Stimulated activated CD4-positive, alpha-beta T cell treated with anti-CD3 and anti-CD28 coated beads, Interleukin-1b, Interleukin-23, amount 100 ng/mL, for 48 hours (primary cell): ENCODE data around the gene AP4E1.
"Not testable (repeated sequence)": the region's sequence is repeated elsewhere in the genome, so short reads cannot be mapped to it uniquely, and the experiment has no call there.

Experiments
- DNase-seq: peaks from one replicate; pipeline ENCODE4 v3.0.0-alpha.2; 2020

AP4E1 gene

DNA sequence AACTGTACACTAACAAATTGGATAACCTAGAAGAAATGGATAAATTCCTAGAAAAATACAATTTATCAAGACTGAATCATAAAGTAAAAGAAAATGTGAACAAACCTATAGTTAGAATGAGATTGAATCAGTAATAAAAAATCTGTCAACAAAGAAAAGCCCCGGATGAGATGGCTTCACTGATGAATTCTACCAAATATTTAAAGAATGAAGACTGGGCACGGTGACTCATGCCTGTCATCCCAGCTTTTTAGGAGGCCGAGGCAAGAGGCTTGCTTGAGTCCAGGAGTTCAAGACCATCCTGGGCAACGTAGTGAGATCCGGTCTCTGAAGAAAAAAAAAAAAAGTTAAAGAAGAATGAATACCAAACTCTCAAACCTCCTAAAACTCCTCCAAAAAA, 17.7 kb upstream of the AP4E1 start:
- DNase-seq: no peak

DNA sequence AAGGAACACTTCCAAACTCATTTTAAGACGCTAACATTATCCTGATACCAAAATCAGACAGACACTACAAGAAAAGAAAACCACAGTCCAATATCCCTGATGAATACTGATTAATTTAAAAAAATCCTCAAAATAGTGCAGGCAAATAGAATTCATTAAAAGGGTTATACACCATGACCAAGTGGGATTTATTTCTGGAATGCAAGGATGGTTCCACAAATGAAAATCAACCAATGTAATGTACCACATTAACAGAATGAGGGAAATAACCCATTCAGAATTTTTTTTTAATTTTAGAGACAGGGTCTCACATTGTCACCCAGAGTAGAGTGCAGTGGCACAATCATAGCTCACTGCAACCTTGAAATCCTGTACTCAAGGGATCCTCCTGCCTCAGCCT, 17.3 kb upstream of the AP4E1 start:
- DNase-seq: no peak

DNA sequence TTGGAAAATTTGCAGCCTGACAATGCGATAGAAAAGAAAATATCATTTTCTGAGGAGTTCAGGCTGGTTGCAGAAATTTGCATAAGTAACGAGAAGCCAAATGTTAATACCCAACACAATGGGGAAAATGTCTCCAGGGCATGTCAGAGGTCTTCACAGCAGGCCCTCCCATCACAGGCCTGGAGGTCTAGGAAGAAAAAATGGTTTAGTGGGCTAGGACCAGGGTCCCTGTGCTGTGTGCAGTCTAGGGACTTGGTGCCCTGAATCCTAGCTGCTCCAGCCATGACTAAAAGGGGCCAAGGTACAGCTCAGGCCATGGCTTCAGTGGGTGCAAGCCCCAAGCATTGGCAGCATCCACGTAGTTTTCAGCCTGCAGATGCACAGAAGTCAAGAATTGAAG, 14.5 kb upstream of the AP4E1 start:
- no peak for DNase-seq

DNA sequence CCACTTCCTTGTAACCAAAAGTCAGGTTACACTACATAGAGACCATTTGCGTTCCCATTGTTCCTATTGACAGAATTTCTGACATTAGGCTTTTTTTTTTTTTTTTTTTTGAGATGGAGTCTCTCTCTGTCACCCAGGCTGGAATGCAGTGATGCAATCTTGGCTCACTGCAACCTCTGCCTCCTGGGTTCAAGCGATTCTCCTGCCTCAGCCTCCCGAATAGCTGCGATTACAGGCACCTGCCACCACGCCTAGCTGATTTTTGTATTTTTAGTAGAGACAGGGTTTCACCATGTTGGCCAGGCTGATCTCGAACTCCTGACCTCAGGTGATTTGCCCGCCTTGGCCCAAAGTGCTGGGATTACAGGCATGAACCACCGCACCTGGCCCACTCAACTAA, 7.1 kb upstream of the AP4E1 start:
- DNase-seq: not testable (repeated sequence)

DNA sequence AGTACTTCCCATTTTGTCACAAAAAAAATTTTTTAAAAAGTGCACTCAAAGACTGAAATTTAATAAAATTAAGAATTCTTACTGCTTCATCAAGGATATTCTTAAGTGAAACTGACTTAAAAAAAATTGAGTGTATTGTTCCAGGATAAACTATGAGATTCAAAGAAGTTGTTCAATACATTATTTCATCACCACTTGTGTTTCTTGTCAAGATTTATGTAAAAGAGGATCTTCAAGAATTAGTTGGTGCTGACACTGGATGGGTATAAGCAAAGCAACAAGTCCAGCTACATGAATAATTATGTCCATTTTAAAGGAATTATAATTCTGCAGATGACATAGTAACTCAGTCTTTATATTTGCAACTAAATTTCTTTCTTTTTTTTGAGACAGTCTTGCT, 4.3 kb upstream of the AP4E1 start:
- DNase-seq: no peak

DNA sequence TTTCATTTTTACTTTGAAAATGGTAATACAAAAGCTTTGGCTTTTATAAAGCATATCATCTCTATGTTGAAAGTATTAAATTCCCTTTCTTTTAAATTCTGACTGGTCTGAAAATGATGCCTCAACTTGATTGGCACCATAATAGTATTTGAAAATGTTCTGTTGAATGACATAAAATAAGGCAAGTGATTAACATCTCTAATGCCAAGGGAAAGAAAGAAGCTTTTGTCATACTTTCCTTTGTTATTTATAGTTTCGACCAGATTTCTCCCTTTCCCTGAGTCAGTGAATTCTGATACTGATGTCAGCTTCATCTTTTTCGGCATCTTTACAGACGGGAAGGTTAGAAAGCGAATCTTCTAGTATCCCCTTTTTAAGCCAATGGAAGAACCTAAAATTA, 3.4 kb upstream of the AP4E1 start:
- DNase-seq: no peak

DNA sequence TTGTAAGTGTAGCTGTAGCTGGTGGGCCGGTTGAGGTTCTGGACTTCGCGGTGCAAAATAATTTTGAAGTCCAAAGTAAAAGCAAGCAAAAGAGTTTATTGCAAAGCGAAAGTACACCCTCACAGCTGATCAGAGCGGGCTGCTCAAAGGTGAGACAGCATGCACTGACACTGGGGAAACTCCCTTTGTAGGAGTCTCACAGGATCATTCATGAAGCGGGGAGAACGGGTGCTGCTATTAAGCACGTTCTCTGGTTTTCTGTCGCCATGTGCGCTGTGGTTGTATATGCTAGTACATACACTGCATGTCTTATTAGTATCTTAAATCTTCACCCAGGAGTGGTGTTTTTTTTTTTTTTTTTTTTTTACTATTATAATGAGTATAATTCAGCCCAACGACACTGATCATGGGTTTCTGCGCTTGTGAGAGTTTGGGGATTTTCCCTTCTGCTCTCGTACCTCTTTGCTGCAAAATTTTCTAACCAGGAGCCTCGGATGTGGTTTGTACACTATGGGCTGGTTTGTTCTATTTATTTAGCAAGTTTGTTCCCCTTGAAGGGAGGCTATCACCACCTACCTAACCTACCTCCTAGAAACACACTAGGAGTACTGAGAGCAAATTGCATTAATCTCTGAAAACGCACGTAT, 1.4 kb upstream of the AP4E1 start:
- DNase-seq: peak; percentile 88

DNA sequence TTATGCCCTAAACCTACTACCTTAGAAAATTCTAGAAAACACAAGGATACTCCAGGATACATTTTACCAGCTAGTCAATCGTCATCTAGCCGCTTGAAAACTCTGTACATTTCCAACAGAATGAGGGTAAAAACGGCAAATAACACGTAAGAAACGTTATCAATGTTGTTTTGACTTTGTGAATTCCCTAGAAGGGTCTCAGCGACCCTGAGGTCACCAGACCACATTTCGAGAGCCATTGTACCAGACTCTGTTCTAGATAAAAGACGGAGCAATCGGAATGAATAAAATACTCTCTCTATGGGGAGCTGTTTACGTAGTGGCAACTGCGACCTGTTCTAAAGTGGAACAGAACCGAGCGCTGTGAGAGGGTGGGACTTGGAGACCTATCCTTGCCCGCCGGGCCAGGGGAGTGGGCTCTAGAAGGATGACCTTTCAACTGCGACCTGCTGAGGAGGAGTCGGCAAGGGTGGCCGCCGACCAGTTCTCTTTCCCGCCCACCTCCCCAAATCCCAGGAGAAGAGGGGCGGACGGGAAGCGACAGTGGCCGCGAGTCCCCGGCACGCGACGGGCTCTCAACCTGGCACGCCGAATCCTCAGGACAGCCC, 778 bp upstream of the AP4E1 start:
- DNase-seq: no peak

DNA sequence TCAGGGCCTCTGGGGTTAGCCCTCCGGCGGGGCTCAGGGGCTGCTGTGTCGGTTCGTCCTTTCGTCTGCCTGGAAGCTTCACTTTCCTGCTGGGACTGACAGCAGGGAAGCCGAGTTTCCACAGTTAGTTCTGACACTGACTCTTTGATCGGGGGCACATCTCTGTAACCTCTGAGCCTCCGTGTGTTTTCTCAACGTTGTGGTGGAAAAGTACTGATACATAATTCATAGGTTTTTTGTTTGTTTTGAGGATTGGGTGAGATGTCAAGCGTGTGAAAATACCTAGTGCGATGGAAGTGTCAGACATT, 481 bp downstream of the AP4E1 start:
- no peak for DNase-seq

DNA sequence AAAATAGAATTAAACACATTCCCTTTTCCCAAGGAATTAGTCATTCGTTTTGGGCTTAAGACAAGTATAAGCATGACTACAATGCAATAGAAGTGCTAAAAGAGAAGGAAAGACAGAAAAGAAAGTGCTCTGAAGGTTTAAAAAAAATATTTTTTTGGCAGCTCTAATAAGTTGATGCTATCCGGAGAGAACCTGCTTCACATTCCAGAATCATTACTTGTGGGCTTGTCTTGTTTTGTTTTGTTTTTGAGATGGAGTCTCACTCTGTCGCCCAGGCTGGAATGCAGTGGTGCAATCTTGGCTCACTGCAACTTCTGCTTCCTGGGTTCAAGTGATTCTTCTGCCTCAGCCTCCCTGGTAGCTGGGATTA, 1.9 kb downstream of the AP4E1 start:
- DNase-seq: not testable (repeated sequence)

DNA sequence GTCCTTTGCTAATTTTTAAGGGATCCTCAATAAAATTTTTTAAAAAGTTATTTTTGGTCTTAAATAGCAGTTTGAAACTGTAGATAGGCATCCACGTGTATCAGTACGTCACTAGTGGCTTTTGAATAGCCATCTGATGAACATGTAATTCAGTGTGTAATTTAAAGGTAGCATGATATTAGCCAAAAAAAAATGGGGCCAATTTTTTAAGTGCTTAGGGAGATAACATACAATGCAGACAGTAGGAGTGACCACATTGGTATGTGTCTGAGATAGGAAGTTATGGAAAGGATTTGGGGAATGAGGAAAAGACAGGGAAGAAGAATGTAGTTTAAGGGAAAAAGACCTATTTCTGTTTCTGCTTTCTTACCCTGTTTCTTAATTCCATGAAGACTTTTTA, 2.5 kb downstream of the AP4E1 start:
- no peak for DNase-seq

DNA sequence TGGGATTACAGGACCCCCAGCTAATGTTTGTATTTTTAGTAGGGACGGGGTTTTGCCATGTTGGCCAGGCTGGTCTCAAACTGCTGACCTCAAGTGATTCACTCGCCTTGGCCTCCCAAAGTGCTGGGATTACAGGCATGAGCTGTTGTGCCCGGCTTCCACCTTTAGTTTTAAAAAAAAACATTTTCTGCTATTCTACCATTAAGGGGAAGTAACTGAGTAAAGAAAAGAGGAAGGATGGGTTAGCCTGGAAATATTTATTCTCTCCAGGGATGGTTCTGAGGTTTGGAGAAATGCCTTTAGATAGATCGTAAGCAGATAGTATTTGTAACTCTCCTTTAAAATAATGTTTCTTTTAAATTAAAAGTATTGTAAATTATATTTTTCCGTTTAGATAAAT, 3.1 kb downstream of the AP4E1 start:
- DNase-seq: no peak

DNA sequence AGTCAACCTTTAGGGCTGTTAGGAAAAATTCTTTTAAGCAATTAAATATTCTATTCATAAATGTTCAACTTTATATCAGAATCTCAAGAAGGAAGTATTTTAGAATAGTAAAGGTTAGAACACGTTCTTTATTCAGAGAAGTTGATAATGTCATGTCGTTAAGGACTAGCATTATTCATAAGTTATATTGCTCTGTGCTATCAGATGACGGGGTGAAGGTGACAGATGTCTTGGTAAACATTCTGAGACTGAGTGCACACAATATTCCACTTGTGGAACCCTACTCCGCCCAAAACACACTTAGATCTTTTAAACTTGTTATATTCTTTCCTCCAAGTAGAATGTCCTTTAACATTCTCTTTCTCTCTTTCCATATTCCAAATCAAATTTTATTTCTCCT, 7.9 kb downstream of the AP4E1 start:
- DNase-seq: no peak

DNA sequence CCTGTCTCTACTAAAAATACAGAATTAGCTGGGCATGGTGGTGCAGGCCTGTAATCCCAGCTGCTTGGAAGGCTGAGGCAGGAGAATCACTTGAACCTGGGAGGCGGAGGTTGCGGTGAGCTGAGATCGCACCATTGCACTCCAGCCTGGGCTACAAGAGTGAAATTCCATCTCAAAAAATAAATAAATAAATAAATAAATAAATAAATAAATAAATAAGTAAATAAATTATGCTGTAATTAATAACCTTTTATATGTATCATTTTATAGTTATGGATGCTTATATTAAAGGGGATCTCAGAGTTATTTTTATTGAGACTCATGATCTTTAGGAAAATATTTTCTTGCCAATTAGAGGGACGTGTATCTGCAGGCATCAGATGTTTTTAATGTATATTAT, 10.9 kb downstream of the AP4E1 start:
- not testable (repeated sequence) for DNase-seq

DNA sequence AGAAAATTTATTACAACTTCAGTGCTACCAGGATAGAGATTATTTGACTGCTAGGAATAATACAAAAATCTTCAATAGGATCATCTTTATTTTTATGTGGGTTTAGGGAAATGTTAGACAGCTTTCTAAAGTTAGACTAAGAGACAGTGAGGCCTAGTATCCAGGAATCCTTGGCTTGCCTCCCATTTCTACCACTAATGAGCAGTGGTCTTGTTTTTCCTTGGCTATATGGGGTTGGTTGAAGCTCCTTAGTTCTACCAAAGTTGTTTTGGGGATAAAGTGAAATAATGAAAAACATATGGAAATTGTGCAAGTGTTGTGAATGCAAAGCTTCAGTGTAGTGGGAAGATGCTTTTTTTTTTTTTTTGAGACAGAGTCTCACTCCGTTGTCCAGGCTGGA, 16.8 kb downstream of the AP4E1 start:
- no peak for DNase-seq

DNA sequence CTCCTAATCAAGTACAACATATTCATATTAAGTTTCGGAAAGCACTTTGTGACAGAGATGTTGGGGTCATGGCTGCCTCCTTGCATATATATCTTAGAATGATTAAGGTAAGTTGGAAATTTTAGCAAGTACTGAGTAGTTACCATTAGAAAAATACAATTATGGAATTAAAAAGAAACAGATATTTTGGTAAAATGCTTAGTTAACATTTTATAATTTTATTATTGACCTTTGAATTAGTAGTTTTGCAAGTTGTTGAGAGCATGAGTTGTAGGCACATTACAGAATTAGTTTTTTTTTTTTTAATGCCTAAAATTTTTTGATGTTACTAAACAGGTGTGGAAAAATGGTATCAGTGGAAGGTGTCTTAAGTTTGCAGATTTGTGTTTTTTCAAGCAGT, 20.6 kb downstream of the AP4E1 start:
- DNase-seq: no peak

DNA sequence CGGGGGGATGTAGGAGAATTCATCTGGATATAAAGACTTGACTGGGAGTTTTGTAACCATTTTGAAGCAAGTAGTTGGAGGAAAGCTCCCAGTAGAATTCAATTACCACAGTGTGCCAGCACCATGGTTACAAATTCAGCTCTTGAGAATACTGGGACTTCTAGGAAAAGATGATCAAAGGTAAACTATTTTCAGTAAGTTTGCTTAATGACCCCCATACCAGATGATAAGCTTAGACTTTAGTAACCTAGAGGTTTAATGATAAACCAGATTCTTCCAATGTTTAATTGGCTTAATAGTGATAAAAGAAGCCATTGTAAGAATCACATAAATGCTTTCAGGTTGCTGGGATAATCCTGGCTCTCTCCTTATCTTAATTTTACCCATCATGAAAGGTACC, 22.3 kb downstream of the AP4E1 start:
- DNase-seq: no peak

DNA sequence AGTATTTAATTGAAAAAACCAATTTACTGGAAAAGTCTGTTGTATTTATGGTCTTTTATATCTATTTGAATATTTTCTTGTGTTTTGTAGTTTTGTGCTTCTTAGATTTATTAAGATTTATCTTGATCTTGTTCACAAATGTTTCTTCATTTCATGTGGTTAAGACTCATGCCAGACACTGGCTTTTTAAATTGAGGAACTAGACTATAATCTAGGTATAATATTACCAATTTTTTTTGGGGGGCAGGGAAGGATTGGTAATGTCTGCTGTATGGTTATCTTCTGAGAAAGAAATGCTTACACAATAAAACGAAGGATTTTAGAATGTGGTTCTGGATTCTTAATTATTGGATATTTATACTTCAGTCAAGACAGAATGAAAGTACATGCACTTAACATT, 24.9 kb downstream of the AP4E1 start:
- no peak for DNase-seq

DNA sequence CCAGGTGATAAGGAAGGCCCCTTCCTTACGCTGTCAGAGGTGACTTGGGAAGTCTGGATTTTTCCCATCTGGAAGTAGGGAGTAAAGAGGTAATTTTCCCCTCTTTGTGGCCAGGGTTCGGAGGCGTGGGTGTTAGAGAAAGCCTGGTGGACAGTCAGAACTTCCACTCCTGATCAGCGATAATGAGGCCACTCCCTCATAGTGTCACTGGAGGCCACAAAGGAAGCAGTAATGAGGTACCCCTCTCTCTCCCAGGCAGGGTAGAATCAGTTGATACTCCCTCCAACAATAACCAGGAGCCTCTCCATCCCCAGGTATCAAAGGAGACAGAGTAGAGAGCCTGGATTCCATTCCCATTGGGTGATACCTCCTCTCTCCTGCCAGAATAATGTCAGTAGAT, 30.0 kb downstream of the AP4E1 start:
- DNase-seq: no peak

DNA sequence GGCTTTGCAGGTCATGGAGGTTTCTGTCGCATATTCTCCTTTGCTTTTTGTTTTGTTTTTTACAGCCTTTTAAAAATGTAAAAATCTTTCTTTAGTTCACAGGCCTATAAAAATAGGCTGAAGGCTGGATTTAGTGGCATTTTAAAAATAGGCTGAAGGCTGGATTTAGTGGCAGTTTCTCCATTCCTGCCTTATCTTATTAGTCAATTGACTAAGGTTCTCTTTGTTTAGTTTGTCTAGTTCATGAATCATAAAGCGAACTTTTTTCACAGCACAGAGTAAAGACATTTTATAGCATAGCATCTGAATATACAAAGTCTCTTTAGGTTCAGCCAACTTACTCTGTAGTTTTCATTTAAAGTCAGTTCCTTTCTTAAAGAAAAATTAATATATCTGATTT, 31.4 kb downstream of the AP4E1 start:
- no peak for DNase-seq

DNA sequence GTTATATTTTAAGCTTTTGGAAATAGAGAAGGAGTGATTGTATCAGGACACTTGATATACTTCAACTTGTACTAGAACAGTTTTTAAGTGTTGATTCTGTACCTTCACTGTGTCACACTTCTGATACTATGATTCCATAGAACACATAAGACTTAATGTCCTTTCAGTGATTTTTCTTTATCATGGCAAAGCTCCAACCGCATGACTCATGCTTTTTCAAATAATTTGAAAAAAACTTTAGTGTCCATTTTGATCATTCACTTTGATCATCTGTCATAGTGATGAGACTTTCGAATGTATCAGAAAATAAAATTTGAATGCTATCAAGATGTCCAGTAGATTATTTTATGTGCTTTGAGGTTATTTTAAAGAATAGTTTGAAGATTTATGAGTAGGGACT, 32.0 kb downstream of the AP4E1 start:
- DNase-seq: no peak

DNA sequence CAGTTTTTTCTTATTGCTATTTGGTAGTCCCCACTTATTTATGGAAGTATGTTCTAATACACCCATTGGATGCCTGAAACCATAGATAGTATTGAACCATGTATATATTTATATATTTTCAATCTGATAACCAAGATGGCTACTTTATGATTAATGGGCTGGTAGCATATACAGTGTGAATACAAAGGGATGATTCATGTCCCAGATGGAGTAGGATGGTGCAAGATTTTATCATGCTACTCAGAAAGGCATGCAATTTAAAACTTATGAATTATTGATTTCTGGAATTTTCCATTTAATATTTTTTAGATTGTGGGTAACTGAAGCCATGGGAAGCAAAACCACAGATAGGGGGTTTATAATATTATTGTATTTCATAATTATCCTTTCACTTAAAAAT, 35.2 kb downstream of the AP4E1 start:
- no peak for DNase-seq

DNA sequence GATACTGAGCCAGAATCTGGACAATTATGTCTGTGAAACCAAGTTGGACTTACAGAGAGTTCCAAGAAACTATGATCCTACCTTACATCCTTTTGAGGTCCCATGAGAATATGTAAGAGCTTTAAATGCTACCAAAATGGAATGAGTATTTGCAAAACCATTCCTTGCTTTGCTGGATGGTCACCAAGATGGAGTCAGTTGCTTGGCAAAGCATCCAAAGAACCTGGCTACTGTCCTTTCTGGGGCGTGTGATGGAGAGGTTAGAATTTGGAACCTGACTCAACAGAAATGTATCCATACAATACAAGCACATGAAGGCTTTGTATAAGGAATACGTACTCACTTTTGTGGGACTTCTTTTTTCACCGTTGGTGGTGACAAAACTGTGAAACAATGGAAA, 36.2 kb downstream of the AP4E1 start:
- DNase-seq: no peak

DNA sequence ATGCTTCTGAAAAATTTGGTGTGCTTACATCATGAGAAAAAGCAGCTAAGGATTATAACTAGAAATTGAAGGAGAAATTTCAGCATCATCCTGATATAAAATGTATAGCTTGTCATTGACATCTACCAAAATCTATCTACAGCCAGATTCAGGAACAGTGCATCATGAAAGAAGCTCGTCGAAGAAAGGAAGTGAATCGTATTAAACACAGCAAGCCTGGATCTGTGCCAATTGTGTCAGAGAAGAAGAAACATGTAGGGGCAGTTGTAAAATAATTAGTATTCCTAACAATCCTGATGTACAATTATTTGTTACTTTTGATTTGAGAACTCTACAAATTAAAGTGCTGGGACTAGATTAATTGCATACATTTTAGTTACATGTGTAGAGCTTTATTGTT, 37.2 kb downstream of the AP4E1 start:
- DNase-seq: no peak

DNA sequence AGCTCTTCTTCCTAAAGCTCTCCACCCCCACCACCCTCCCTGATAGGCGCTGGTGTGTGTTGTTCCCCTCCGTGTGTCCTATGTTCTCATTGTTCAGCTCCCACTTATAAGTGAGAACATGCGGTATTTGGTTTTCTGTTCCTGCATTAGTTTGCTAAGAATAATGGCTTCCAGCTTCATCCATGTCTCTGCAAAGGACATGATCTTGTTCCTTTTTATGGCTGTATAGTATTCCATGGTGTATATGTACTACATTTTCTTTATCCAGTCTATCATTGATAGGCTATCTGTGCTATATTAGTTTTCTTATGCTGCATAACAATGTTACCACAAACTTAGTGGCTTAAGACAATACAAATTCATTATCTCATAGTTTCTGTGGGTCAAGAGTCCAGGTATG, 42.3 kb downstream of the AP4E1 start:
- not testable (repeated sequence) for DNase-seq

DNA sequence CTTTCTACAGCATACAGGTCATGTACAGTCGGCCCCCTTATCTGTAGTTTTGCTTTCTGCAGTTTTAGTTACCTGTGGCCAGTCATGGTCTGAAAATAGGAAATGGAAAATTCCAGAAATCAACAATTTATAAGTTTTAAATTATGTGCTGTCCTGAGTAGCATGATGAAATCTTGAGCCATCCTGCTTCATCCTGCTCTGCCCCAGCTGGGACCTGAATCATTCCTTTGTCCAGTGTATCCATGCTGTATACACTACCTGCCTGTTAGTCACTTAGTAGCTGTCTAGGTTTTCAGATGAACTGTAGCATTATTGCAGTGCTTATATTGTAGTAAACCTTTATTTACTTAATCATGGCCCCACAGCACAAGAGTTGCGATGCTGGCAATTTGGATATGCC, 44.8 kb downstream of the AP4E1 start:
- DNase-seq: no peak
